Measurements from ENCODE around the gene RHOH. TPM values are rescaled to one million over a fixed set of nuclear protein-coding genes. Genes with fewer than 3 reads are reported as not detected.

The RHOH gene
- total RNA-seq, 1 donor from 2014 or later, result 3.2 TPM

DNA sequence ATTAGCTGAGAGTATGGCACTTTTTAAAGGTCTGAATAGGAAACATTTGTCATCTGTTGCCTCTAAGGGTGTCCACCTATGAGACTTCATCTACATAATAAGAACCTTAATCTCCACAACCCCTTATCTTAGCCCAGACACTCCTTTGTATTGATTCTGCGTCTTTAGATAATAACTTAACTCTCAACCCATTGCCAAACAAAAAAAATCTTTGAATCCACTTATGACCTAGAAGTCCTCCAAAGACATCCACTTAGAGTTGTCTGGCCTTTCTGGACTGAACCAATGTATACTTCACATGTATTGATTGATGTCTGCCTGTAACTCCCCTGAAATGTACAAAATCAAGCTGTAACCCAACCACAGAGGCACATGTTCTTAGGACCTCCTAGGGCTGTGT is 72.3 kb downstream of the RHOH start:
- peaks cover 26% of the 10 kb centered on the region for H3K4me1 Mint-ChIP-seq
- no peaks in the 10 kb centered on the region for H3K36me3 Mint-ChIP-seq (ENCODE audit: low read depth)
- DNase-seq (ENCODE audit: low read depth, low spot score), result no peak
- H3K27me3 Mint-ChIP-seq (ENCODE audit: low read depth), result no peaks in the 10 kb centered on the region
- H3K27ac Mint-ChIP-seq (ENCODE audit: unreplicated experiment), result no peak overlapping the region
- H3K4me3 Mint-ChIP-seq, result no peak overlapping the region
- TF ChIP-seq, protein P1, sequence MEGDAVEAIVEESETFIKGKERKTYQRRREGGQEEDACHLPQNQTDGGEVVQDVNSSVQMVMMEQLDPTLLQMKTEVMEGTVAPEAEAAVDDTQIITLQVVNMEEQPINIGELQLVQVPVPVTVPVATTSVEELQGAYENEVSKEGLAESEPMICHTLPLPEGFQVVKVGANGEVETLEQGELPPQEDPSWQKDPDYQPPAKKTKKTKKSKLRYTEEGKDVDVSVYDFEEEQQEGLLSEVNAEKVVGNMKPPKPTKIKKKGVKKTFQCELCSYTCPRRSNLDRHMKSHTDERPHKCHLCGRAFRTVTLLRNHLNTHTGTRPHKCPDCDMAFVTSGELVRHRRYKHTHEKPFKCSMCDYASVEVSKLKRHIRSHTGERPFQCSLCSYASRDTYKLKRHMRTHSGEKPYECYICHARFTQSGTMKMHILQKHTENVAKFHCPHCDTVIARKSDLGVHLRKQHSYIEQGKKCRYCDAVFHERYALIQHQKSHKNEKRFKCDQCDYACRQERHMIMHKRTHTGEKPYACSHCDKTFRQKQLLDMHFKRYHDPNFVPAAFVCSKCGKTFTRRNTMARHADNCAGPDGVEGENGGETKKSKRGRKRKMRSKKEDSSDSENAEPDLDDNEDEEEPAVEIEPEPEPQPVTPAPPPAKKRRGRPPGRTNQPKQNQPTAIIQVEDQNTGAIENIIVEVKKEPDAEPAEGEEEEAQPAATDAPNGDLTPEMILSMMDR (conservative IDR thresholded peaks at IDR 0.05), result no peak
- peaks cover 6% of the 10 kb centered on the region for H3K9me3 Mint-ChIP-seq

DNA sequence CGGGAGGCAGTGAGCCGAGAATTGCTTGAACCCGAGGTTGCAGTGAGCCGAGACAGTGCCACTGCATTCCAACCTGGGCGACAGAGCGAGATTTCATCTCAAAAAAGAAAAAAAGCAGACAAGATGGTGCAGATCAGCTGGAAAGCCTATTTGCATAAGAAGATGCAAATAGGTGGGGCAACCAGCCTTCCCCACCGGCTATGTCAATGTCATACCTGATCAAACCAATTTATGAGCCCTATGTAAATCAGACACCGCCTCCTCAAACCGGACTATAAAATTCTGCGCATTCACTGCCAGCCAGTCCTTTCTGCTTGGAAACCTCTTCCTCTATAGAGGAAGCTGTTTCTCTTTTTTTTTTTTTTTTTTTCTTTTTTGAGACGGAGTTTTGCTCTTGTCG is 73.8 kb downstream of the RHOH start:
- Mint-ChIP-seq H3K27me3 (ENCODE audit: low read depth) (no peaks in the 10 kb centered on the region), H3K9me3 (peaks cover 6% of the 10 kb centered on the region), H3K36me3 (ENCODE audit: low read depth) (no peaks in the 10 kb centered on the region), H3K4me3 (no peak overlapping the region), H3K4me1 (peaks cover 17% of the 10 kb centered on the region), H3K27ac (ENCODE audit: unreplicated experiment) (no peak overlapping the region)
- no peak for DNase-seq (ENCODE audit: low read depth, low spot score)
- TF ChIP-seq, protein P1 (conservative IDR thresholded peaks at IDR 0.05), result no peak

GRCh38 chr4:40275065-40275730 is 78.4 kb downstream of the RHOH start:
- H3K27me3 Mint-ChIP-seq (ENCODE audit: low read depth), result no peaks in the 10 kb centered on the region
- H3K4me3 Mint-ChIP-seq, result no peak overlapping the region
- H3K36me3 Mint-ChIP-seq (ENCODE audit: low read depth), result no peaks in the 10 kb centered on the region
- H3K27ac Mint-ChIP-seq (ENCODE audit: unreplicated experiment), result no peak overlapping the region
- no peaks in the 10 kb centered on the region for H3K9me3 Mint-ChIP-seq
- TF ChIP-seq, protein P1 (conservative IDR thresholded peaks at IDR 0.05), result no peak
- no peak for DNase-seq (ENCODE audit: low read depth, low spot score)
- H3K4me1 Mint-ChIP-seq, result peaks cover 6% of the 10 kb centered on the region

- no peak for DNase-seq (ENCODE audit: low read depth, low spot score)
- H3K27me3 Mint-ChIP-seq (ENCODE audit: low read depth), result no peaks in the 10 kb centered on the region
- TF ChIP-seq, protein P1 (conservative IDR thresholded peaks at IDR 0.05), result no peak
- H3K9me3 Mint-ChIP-seq, result peaks cover 4% of the 10 kb centered on the region
- H3K4me1 Mint-ChIP-seq, result peaks cover 6% of the 10 kb centered on the region
- H3K27ac Mint-ChIP-seq (ENCODE audit: unreplicated experiment), result no peak overlapping the region
- H3K4me3 Mint-ChIP-seq, result no peak overlapping the region
- no peaks in the 10 kb centered on the region for H3K36me3 Mint-ChIP-seq (ENCODE audit: low read depth)
Measured at GRCh38 chr4:40276546-40276945, 79.7 kb downstream of the RHOH start.

DNA sequence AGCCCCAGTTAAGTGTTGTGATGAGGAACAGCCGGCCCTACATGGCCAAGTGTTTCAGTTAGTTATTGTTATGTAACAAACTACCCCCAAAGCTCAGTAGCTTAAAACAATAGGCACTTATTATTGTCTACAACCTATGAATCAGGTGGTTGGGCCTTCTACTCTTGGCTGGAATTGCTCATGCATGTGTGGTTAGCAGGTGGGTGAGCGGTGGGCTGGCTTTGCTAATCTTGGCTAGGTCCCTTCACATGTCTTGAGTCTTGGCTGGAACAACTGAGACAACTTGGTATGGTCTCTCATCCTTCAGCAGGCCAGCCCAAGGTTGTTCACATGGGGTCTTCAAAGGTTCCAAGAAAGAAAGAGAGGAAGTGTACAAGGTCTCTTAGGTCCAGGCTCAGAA is 83.8 kb downstream of the RHOH start:
- Mint-ChIP-seq H3K36me3 (ENCODE audit: low read depth) (no peaks in the 10 kb centered on the region), H3K27ac (ENCODE audit: unreplicated experiment) (no peak overlapping the region), H3K9me3 (peaks cover 4% of the 10 kb centered on the region)

More for the DNA sequence above, 83.8 kb downstream of the RHOH start:
- H3K4me3 Mint-ChIP-seq, result no peak overlapping the region
- H3K4me1 Mint-ChIP-seq, result peaks cover 2% of the 10 kb centered on the region
- no peaks in the 10 kb centered on the region for H3K27me3 Mint-ChIP-seq (ENCODE audit: low read depth)
- no peak for DNase-seq (ENCODE audit: low read depth, low spot score)
- TF ChIP-seq, protein P1 (conservative IDR thresholded peaks at IDR 0.05), result no peak
